Coronary artery (tissue), 2 donors: ENCODE results near the gene FBXL17.

ENCODE experiments used
- DNase-seq: peaks from one replicate; pipeline ENCODE4 v3.0.0-alpha.2; 2017; ENCODE audit warnings: low spot score
- H3K27ac ChIP-seq, 2 donors: fragments of 200-600 bp; sonication (generic); one replicate each; pipeline ENCODE4 v1.5.1; 2016 to 2019
- H3K4me3 ChIP-seq: fragments of 200-600 bp; sonication (generic); 2 replicates; pipeline ENCODE4 v1.5.1; 2016; ENCODE audit warnings: mild to moderate bottlenecking, moderate library complexity
- CTCF ChIP-seq: fragments of 200-600 bp; sonication (generic); IDR thresholded peaks from one replicate; pipeline ENCODE4 v1.5.1; 2019; ENCODE audit warnings: antibody characterized with exemption

FBXL17 gene

DNA sequence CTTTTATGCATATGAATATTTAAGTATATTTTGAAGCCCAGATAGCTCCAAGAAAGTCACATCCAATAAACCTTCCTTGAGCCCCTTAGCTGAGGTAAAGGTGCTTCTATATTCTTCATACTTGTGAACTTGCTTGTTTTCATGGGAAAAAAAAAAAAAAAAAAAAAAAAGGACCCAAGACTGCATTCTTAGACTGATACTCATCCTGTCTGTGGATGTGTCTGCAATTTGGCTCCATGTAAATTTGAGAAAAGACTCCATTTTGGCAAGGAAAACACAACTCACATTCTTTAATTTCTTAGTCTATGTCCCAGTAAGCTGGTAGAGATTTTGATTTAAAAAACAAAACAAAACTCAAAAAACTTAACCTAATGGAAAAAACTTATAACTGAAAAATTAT lies 238.3 kb downstream of the FBXL17 start:
- no peak for TF ChIP-seq CTCF
- no peak for DNase-seq
- Histone ChIP-seq H3K27ac (no peak overlapping the region), H3K4me3 (no peak overlapping the region)

DNA sequence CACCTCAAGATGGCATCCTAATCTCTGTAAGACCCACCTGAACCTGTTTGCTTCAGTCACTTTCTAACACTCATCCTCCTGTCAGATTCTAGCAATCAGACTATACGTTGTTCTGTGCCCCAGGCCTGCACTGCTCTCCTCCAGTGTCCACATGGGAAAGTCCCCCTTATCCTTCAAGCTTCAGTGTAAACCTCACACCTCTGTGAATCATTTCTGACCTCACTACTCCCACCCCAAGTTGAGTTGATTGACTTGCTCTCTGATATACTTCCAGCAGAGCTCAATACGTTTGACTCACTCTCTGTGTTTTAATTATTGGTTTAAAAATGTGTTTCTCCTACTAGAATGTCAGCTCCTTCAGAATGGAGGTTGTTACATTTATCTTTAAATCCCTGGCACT lies 240.2 kb downstream of the FBXL17 start:
- Histone ChIP-seq H3K4me3 (no peak overlapping the region), H3K27ac (no peak overlapping the region)
- no peak for DNase-seq
- TF ChIP-seq CTCF, result no peak

- no peak overlapping the region for H3K27ac ChIP-seq
- no peak overlapping the region for H3K4me3 ChIP-seq
- TF ChIP-seq CTCF, result no peak
Observed at GRCh38 chr5:108136493-108136892, 245.4 kb downstream of the FBXL17 start.

DNA sequence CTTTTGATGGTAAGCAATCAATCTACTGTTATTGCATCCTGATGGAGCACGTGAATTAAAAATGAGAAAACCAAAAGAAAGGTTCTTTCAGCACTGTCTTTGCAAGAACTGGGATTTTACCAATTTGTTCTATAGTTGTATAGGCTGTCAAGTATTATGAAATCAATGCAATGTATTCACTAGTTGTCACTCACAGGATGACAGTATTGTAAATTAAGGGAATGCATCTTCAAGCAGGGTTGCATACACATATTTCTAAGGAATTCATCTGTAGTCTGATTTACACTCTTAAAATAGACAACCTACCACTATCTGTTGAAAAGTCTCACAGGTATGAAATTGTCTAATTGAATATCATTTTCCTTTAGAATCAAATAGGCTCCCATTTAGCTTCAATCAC lies 252.8 kb downstream of the FBXL17 start:
- Histone ChIP-seq H3K4me3 (no peak overlapping the region), H3K27ac (no peak overlapping the region)
- TF ChIP-seq CTCF, result no peak
- no peak for DNase-seq

More at GRCh38 chr5:108136493-108136892, 245.4 kb downstream of the FBXL17 start:
- DNase-seq, result no peak

GRCh38 chr5:108125771-108126511 lies 256.0 kb downstream of the FBXL17 start:
- DNase-seq, result no peak
- H3K4me3 ChIP-seq, result no peak overlapping the region
- no peak for TF ChIP-seq CTCF
- H3K27ac ChIP-seq, result no peak overlapping the region

DNA sequence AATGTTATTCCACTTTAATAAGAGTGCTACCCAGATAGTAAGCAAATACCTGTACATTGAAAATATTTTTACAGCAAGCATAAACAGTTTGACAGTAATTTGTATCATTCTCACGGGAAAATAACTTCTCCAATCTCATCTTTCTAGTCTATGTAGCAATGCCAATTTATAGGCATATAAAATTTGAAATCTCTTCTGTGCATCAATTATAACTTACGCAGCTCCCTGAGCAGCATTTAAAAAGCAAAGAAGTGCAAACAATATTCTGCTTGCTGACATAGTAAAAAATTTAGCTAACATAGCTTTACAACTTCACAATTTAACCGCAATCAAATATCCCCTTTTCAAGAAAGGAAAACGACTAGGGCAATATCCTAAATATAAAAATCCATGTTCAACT lies 257.3 kb downstream of the FBXL17 start:
- no peak for DNase-seq
- H3K27ac ChIP-seq, result no peak overlapping the region
- TF ChIP-seq CTCF, result no peak
- H3K4me3 ChIP-seq, result no peak overlapping the region

DNA sequence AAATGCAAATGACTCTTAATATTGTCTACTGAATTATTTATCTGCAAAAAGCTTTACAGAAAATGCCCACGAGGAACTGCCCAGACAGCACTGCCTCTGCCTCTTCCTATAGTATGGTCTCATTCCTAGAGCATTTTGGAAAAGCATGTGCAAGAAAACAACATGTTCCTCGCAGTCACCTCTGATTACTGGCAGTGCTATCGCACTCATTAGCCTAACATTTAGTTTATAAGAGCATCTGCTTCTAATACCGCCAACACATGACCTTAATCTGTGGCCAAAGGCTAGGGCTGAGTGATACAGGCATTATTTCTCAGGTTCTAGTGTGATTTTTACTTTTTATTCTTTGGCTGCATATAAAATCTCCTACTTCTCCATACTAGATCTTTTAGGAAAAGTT lies 259.2 kb downstream of the FBXL17 start:
- Histone ChIP-seq H3K4me3 (no peak overlapping the region), H3K27ac (no peak overlapping the region)
- no peak for DNase-seq
- TF ChIP-seq CTCF, result no peak
